ENCODE measurements around the gene ST3GAL3.

The ST3GAL3 gene

GRCh38 chr1:43952731-43953346 is 245.5 kb downstream of the ST3GAL3 start (continued):
- TF ChIP-seq, protein P1, sequence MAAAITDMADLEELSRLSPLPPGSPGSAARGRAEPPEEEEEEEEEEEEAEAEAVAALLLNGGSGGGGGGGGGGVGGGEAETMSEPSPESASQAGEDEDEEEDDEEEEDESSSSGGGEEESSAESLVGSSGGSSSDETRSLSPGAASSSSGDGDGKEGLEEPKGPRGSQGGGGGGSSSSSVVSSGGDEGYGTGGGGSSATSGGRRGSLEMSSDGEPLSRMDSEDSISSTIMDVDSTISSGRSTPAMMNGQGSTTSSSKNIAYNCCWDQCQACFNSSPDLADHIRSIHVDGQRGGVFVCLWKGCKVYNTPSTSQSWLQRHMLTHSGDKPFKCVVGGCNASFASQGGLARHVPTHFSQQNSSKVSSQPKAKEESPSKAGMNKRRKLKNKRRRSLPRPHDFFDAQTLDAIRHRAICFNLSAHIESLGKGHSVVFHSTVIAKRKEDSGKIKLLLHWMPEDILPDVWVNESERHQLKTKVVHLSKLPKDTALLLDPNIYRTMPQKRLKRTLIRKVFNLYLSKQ (tag by site-specific recombination; IDR thresholded peaks at IDR 0.05; ENCODE audit: borderline replicate concordance): no peak
- TF ChIP-seq ZNF596 (tag by site-specific recombination; IDR thresholded peaks at IDR 0.05): no peak
- TF ChIP-seq ZNF132 (tag by site-specific recombination; IDR thresholded peaks at IDR 0.05; ENCODE audit: borderline replicate concordance): no peak
- TF ChIP-seq WT1 (tag by site-specific recombination; IDR thresholded peaks at IDR 0.05): no peak
- TF ChIP-seq ZNF239 (tag by site-specific recombination; IDR thresholded peaks at IDR 0.05): no peak
- TF ChIP-seq ZNF248 (tag by site-specific recombination; IDR thresholded peaks at IDR 0.05): no peak
- TF ChIP-seq ZNF416 (tag by site-specific recombination; IDR thresholded peaks at IDR 0.05): no peak
- TF ChIP-seq ZNF510 (tag by site-specific recombination; IDR thresholded peaks at IDR 0.05; ENCODE audit: insufficient replicate concordance): no peak
- TF ChIP-seq ZNF398 (tag by site-specific recombination; IDR thresholded peaks at IDR 0.05): no peak
- no peak for TF ChIP-seq ZFP41 (tag by site-specific recombination; IDR thresholded peaks at IDR 0.05; ENCODE audit: borderline replicate concordance)
- TF ChIP-seq ZSCAN30 (tag by site-specific recombination; IDR thresholded peaks at IDR 0.05): no peak
- TF ChIP-seq ZNF266 (tag by site-specific recombination; IDR thresholded peaks at IDR 0.05; ENCODE audit: low read depth): no peak
- no peak for TF ChIP-seq ZNF19 (tag by site-specific recombination; IDR thresholded peaks at IDR 0.05; ENCODE audit: low read depth)
- TF ChIP-seq PRDM10 (tag by site-specific recombination; IDR thresholded peaks at IDR 0.05): peak; percentile 32; the same call in 1 of the 2 replicates
- TF ChIP-seq ZNF623 (tag by site-specific recombination; IDR thresholded peaks at IDR 0.05): no peak
- 0 out of 2 replicates have a peak, but pooled peaks have one; percentile 29 for TF ChIP-seq PATZ1 (tag by site-specific recombination; IDR thresholded peaks at IDR 0.05)
- TF ChIP-seq ZBTB8A (tag by site-specific recombination; IDR thresholded peaks at IDR 0.05): peak; percentile 53
- TF ChIP-seq ZNF529 (tag by site-specific recombination; IDR thresholded peaks at IDR 0.05; ENCODE audit: insufficient replicate concordance): no peak
- TF ChIP-seq SP2 (tag by site-specific recombination; IDR thresholded peaks at IDR 0.05): peak; percentile 67
- TF ChIP-seq, protein P2, sequence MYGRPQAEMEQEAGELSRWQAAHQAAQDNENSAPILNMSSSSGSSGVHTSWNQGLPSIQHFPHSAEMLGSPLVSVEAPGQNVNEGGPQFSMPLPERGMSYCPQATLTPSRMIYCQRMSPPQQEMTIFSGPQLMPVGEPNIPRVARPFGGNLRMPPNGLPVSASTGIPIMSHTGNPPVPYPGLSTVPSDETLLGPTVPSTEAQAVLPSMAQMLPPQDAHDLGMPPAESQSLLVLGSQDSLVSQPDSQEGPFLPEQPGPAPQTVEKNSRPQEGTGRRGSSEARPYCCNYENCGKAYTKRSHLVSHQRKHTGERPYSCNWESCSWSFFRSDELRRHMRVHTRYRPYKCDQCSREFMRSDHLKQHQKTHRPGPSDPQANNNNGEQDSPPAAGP (tag by site-specific recombination; IDR thresholded peaks at IDR 0.05): peak; percentile 66; the same call in 1 of the 2 replicates
- no peak for TF ChIP-seq BCL11A (tag by site-specific recombination; IDR thresholded peaks at IDR 0.05; ENCODE audit: low read depth)
- TF ChIP-seq ZNF311 (tag by site-specific recombination; IDR thresholded peaks at IDR 0.05; ENCODE audit: borderline replicate concordance): no peak
- no peak for TF ChIP-seq ZNF776 (tag by site-specific recombination; IDR thresholded peaks at IDR 0.05; ENCODE audit: borderline replicate concordance)
- no peak for TF ChIP-seq MYNN (tag by site-specific recombination; IDR thresholded peaks at IDR 0.05; ENCODE audit: borderline replicate concordance)
- no peak for TF ChIP-seq ZNF621 (tag by site-specific recombination; IDR thresholded peaks at IDR 0.05)
- TF ChIP-seq PRDM1 (tag by site-specific recombination; IDR thresholded peaks at IDR 0.05): no peak
- no peak for TF ChIP-seq IKZF3 (tag by site-specific recombination; IDR thresholded peaks at IDR 0.05)
- peak; percentile 46 for TF ChIP-seq ZBTB17 (tag by site-specific recombination; IDR thresholded peaks at IDR 0.05)
- no peak for TF ChIP-seq GLI4 (tag by site-specific recombination; IDR thresholded peaks at IDR 0.05)
- no peak for TF ChIP-seq ZNF561 (tag by site-specific recombination; IDR thresholded peaks at IDR 0.05; ENCODE audit: borderline replicate concordance)
- no peak for TF ChIP-seq ZNF580 (tag by site-specific recombination; IDR thresholded peaks at IDR 0.05)
